OCI-LY7 (cell line): ENCODE measurements around the gene TRABD2B. TPM values are rescaled to one million over a fixed set of nuclear protein-coding genes. Genes with fewer than 3 reads are reported as not detected.

Experiments used
- BruUV-seq: library from RNA; stranded (reverse); fragments of 400-500 nt; replicated peaks from 2 replicates; lab custom pipeline; 2021; lab: Mats Ljungman, UMichigan
- CTCF ChIA-PET: fragments of 300-600 bp; sonication (Branson Sonifier 250); formaldehyde crosslinking; loops from one replicate; lab custom pipeline; 2022; ENCODE audit warnings: antibody characterized with exemption; ENCODE audit not compliant: unreplicated experiment; lab: Charles Lee
- POLR2A ChIA-PET: fragments of 300-600 bp; sonication (Branson Sonifier 250); formaldehyde crosslinking; loops from one replicate; lab custom pipeline; 2022; ENCODE audit warnings: antibody characterized with exemption; lab: Charles Lee
- DNase-seq: peaks from one replicate; pipeline ENCODE4 v3.0.0-alpha.2; 2015; ENCODE audit warnings: low spot score
- H2AFZ ChIP-seq: fragments of 200-600 bp; sonication (generic), shearing (Covaris generic); 2 replicates; pipeline ENCODE4 v1.6.1; 2014; ENCODE audit warnings: mild to moderate bottlenecking, antibody characterized with exemption, low read length, moderate library complexity
- H3K27ac ChIP-seq: fragments of 200-600 bp; sonication (generic); 2 replicates; pipeline ENCODE4 v1.5.1; 2014; ENCODE audit warnings: mixed run types, low read depth, mild to moderate bottlenecking, moderate library complexity, low read length, inconsistent platforms; ENCODE audit not compliant: poor library complexity, severe bottlenecking
- H3K36me3 ChIP-seq: fragments of 200-600 bp; sonication (generic); 2 replicates; pipeline ENCODE4 v1.6.1; 2014; ENCODE audit warnings: mild to moderate bottlenecking, antibody characterized with exemption, low read length, moderate library complexity, mixed read lengths; ENCODE audit not compliant: insufficient read depth
- H3K4me1 ChIP-seq: fragments of 200-600 bp; sonication (generic); 2 replicates; pipeline ENCODE4 v1.5.1; 2014; ENCODE audit warnings: mild to moderate bottlenecking, low read length; ENCODE audit not compliant: insufficient read depth, poor library complexity, severe bottlenecking
- H3K4me2 ChIP-seq: fragments of 200-600 bp; sonication (generic); 2 replicates; pipeline ENCODE4 v1.6.1; 2014; ENCODE audit warnings: mild to moderate bottlenecking, low read length
- H3K4me3 ChIP-seq: fragments of 200-600 bp; sonication (generic); 2 replicates; pipeline ENCODE4 v1.5.1; 2014; ENCODE audit warnings: mild to moderate bottlenecking, low read depth, low read length; ENCODE audit not compliant: poor library complexity, severe bottlenecking
- H3K79me2 ChIP-seq: fragments of 200-600 bp; sonication (generic); 2 replicates; pipeline ENCODE4 v1.6.1; 2016; ENCODE audit warnings: low read depth, mild to moderate bottlenecking, low read length, moderate library complexity, mixed read lengths; ENCODE audit not compliant: insufficient read depth
- H3K9me2 ChIP-seq: fragments of 200-600 bp; sonication (generic); 2 replicates; pipeline ENCODE4 v1.6.1; 2016; ENCODE audit warnings: mild to moderate bottlenecking, low read length, mixed read lengths; ENCODE audit not compliant: insufficient read depth
- H3K9me3 ChIP-seq: fragments of 200-600 bp; sonication (generic); 2 replicates; pipeline ENCODE4 v1.6.1; 2014; ENCODE audit warnings: mild to moderate bottlenecking, mixed run types, low read length, mixed read lengths
- H4K20me1 ChIP-seq: fragments of 200-600 bp; sonication (generic); 2 replicates; pipeline ENCODE4 v1.6.1; 2014; ENCODE audit warnings: mild to moderate bottlenecking, antibody characterized with exemption, low read length, moderate library complexity, mixed read lengths; ENCODE audit not compliant: insufficient read depth
- EZH2phosphoT487 ChIP-seq: fragments of 200-600 bp; sonication (generic); IDR thresholded peaks from 2 replicates; pipeline ENCODE4 v1.6.1; 2018; ENCODE audit warnings: low read depth, borderline replicate concordance, mild to moderate bottlenecking, mixed run types, antibody characterized with exemption, low read length, moderate library complexity, mixed read lengths
- intact Hi-C: fragments of 100-400 bp; cut with micrococcal nuclease; formaldehyde crosslinking; loops from one replicate; pipeline ENCODE4 v1.10.0; 2022; ENCODE audit not compliant: unreplicated experiment
- total RNA-seq, 2 experiments: library from RNA; depleted of rRNA in 1 of 2; stranded (reverse); fragments of >200 nt in 1 of 2; shearing (Covaris generic) in 1 of 2; gene quantifications; 2 replicates each; pipeline ENCODE4 v1.2.3, GENCODE V29; 2014 to 2022
- TF ChIP-seq, protein P1 (sequence below): fragments of 200-600 bp; sonication (generic); conservative IDR thresholded peaks from 2 replicates; pipeline ENCODE4 v1.5.1; 2014; ENCODE audit warnings: mild to moderate bottlenecking, antibody characterized with exemption, low read length, moderate library complexity, mixed read lengths

Gene TRABD2B
- total RNA-seq, 2 experiments from 2014 or later = not detected

DNA sequence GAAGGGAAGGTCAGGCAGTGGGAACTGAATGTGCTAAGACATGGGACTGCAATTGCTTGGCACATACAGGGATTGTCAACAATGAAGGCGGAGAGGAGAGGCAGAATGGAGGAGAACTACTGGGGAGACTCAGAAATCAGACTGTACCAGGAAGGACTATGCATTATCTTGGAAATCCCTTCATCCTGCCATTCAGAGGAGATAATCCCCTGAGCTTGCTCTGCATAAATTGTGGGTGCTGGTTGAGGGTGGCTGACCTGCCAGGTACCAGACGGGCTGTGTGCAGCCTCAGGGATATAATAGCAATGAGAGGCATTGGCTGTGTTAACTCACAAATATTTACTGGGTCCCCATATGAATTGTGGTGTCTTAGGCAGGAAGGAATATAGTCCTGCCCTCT lies 5.0 kb upstream of the TRABD2B start:
- intact Hi-C loops = no loop called here
- H2AFZ ChIP-seq = no peak overlapping the region
- no peaks in the 10 kb centered on the region for H3K9me2 ChIP-seq
- no TSS peak for BruUV-seq
- no peaks in the 10 kb centered on the region for H3K79me2 ChIP-seq
- DNase-seq = no peak
- H3K36me3 ChIP-seq = no peaks in the 10 kb centered on the region
- ChIA-PET POLR2A (no interaction called here), CTCF (no interaction called here)
- no peak overlapping the region for H3K4me3 ChIP-seq
- H3K9me3 ChIP-seq = no peaks in the 10 kb centered on the region
- H3K27ac ChIP-seq = no peak overlapping the region
- H3K4me1 ChIP-seq = no peaks in the 10 kb centered on the region
- no peaks in the 10 kb centered on the region for H4K20me1 ChIP-seq
- no peak for TF ChIP-seq EZH2phosphoT487
- TF ChIP-seq, protein P1, sequence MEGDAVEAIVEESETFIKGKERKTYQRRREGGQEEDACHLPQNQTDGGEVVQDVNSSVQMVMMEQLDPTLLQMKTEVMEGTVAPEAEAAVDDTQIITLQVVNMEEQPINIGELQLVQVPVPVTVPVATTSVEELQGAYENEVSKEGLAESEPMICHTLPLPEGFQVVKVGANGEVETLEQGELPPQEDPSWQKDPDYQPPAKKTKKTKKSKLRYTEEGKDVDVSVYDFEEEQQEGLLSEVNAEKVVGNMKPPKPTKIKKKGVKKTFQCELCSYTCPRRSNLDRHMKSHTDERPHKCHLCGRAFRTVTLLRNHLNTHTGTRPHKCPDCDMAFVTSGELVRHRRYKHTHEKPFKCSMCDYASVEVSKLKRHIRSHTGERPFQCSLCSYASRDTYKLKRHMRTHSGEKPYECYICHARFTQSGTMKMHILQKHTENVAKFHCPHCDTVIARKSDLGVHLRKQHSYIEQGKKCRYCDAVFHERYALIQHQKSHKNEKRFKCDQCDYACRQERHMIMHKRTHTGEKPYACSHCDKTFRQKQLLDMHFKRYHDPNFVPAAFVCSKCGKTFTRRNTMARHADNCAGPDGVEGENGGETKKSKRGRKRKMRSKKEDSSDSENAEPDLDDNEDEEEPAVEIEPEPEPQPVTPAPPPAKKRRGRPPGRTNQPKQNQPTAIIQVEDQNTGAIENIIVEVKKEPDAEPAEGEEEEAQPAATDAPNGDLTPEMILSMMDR = no peak
- H3K4me2 ChIP-seq = no peak overlapping the region

DNA sequence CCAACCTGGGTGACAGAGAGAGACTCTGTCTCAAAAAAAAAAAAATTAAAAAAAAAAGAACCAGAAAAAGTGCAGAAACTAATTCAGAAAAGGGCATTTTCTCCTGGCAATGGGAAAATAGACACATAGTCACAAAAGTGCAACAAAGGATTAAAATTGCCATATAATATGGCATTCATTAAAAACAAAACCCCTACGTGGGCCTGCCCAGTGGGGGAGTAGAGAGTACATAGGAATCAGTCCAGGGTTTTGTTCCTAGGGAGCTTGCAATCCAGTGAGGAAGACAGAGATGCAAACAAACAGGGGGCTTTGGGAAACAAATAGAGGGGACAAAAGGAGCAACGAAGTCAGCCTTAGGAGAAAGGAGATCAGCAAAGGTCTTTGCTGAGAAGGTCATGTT lies 4.5 kb upstream of the TRABD2B start:
- H3K9me3 ChIP-seq = no peaks in the 10 kb centered on the region
- no peaks in the 10 kb centered on the region for H3K4me1 ChIP-seq
- no TSS peak for BruUV-seq
- H3K4me3 ChIP-seq = no peak overlapping the region
- ChIA-PET CTCF (no interaction called here), POLR2A (no interaction called here)
- intact Hi-C loops = no loop called here
- H3K36me3 ChIP-seq = no peaks in the 10 kb centered on the region
- no peaks in the 10 kb centered on the region for H4K20me1 ChIP-seq
- no peak for DNase-seq
- TF ChIP-seq EZH2phosphoT487 = no peak
- no peak overlapping the region for H3K4me2 ChIP-seq
- H3K79me2 ChIP-seq = no peaks in the 10 kb centered on the region
- H3K27ac ChIP-seq = no peak overlapping the region
- H3K9me2 ChIP-seq = no peaks in the 10 kb centered on the region
- no peak overlapping the region for H2AFZ ChIP-seq

DNA sequence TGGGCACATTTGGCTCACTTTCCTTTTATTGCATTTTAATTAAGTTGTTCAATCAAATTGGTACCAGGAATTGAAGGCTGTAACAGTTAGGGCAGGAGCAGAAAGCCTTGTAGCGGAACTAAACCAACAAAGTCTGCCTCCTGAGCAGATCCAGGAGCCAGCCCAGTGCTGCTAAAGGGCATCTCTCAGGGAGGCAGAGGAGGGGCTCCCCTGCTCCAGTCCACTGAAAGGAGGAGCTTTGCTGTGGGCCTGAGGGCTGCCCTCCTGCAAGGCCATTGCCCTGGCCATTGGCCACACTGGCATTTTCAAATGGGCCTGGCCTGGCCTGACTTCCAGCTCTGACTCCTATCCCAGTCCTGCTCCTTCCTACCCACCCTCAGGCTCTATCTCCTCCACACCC lies 3.7 kb upstream of the TRABD2B start:
- intact Hi-C loops = no loop called here
- H3K36me3 ChIP-seq = no peaks in the 10 kb centered on the region
- no peak overlapping the region for H3K27ac ChIP-seq
- H4K20me1 ChIP-seq = no peaks in the 10 kb centered on the region
- no peak overlapping the region for H2AFZ ChIP-seq
- POLR2A ChIA-PET = no interaction called here
- TF ChIP-seq EZH2phosphoT487 = no peak
- TF ChIP-seq, protein P1 = no peak
- CTCF ChIA-PET = interaction anchor here (0.5 kb wide), 1 partner anchor 18 kb away, joined by 3 read pairs; no protein-coding TSS in a partner anchor
- no peak overlapping the region for H3K4me2 ChIP-seq
- no peak for DNase-seq
- BruUV-seq = no TSS peak
- H3K79me2 ChIP-seq = no peaks in the 10 kb centered on the region
- H3K9me2 ChIP-seq = no peaks in the 10 kb centered on the region
- H3K4me1 ChIP-seq = no peaks in the 10 kb centered on the region
- H3K4me3 ChIP-seq = no peak overlapping the region
- no peaks in the 10 kb centered on the region for H3K9me3 ChIP-seq
